Daoy (cell line): ENCODE data around the gene SGF29. TPM values are rescaled to one million over a fixed set of nuclear protein-coding genes. Genes with fewer than 3 reads are reported as not detected.

Source experiments
- total RNA-seq: library from RNA; depleted of rRNA; stranded (reverse); fragments of >200 nt; shearing (Covaris generic); gene quantifications from 2 replicates; pipeline ENCODE4 v1.2.3, GENCODE V29; 2014; rRNA removed

Gene SGF29
- total RNA-seq, 1 experiment from 2014 or later, result 24.3 TPM

Other genes with a start within 250 kb of the SGF29 start
- gene NPIPB6, start 190.4 kb upstream of the SGF29 start, total RNA-seq, result 0.46 TPM in 1 of 2 replicates, not detected in the other
- gene EIF3CL, start 150.1 kb upstream of the SGF29 start, total RNA-seq, result 87.0 and 95.5 TPM in 2 replicates
- not detected in 2 replicates for gene NPIPB7, start 81.6 kb upstream of the SGF29 start, total RNA-seq
- 4.7 and 7.4 TPM in 2 replicates for gene CLN3, start 61.8 kb upstream of the SGF29 start, total RNA-seq
- 0.06 TPM in 1 of 2 replicates, not detected in the other for gene APOBR, start 59.3 kb upstream of the SGF29 start, total RNA-seq
- not detected in 2 replicates for gene IL27, start 47.1 kb upstream of the SGF29 start, total RNA-seq
- gene NUPR1, start 14.9 kb upstream of the SGF29 start, total RNA-seq, result 1.5 and 19.5 TPM in 2 replicates
- gene SULT1A2, start 43.1 kb downstream of the SGF29 start, total RNA-seq, result not detected in 2 replicates
- 2.4 and 4.1 TPM in 2 replicates for gene SULT1A1, start 56.1 kb downstream of the SGF29 start, total RNA-seq
- gene NPIPB8, start 84.1 kb downstream of the SGF29 start, total RNA-seq, result not detected in 2 replicates
- gene EIF3C, start 157.5 kb downstream of the SGF29 start, total RNA-seq, result 50.5 and 102 TPM in 2 replicates
- gene NPIPB9, start 197.9 kb downstream of the SGF29 start, total RNA-seq, result not detected in 2 replicates